Kidney (tissue), 14 donors: ENCODE measurements around the gene SRSF4. TPM values are rescaled to one million over a fixed set of nuclear protein-coding genes. Genes with fewer than 3 reads are reported as not detected.
"Not testable (repeated sequence)": the region's sequence is repeated elsewhere in the genome, so short reads cannot be mapped to it uniquely, and the experiment has no call there.

Experiments used
- DNase-seq, 5 donors: peaks; one replicate each; pipeline ENCODE4 v3.0.0-alpha.2; 2013 to 2020
- FAIRE-seq: peaks from 2 replicates; lab custom pipeline; 2012; peaks lifted over from hg19 to GRCh38; lab: Jason Lieb, UNC
- H3K27ac ChIP-seq, 2 donors: one replicate each; pipeline ENCODE4 v1.7.0; 2013; ENCODE audit warnings: low read depth in 2 of 2, low read length in 2 of 2, inconsistent platforms in 1 of 2
- H3K27me3 ChIP-seq: one replicate; pipeline ENCODE4 v1.7.1; 2013; ENCODE audit warnings: low read length, inconsistent platforms; ENCODE audit not compliant: control insufficient read depth, insufficient read depth
- H3K36me3 ChIP-seq, 3 donors: one replicate each; pipeline versions ENCODE4 v1.7.0 to v1.7.1; 2013; ENCODE audit warnings: low read length in 3 of 3, control low read depth in 1 of 3, inconsistent platforms in 1 of 3; ENCODE audit not compliant: insufficient read depth in 3 of 3, control insufficient read depth in 2 of 3
- H3K4me1 ChIP-seq, 3 donors: one replicate each; pipeline versions ENCODE4 v1.7.0 to v1.7.1; 2013; ENCODE audit warnings: low read length in 3 of 3, inconsistent platforms in 1 of 3, low read depth in 1 of 3; ENCODE audit not compliant: control insufficient read depth in 2 of 3, insufficient read depth in 2 of 3
- H3K4me3 ChIP-seq, 3 donors: one replicate each; pipeline versions ENCODE4 v1.7.0 to v1.8.1; 2013; ENCODE audit warnings: low read length in 3 of 3, control low read depth in 1 of 3, inconsistent platforms in 1 of 3
- H3K9ac ChIP-seq, 3 donors: one replicate each; pipeline versions ENCODE4 v1.7.0 to v1.7.1; 2013; ENCODE audit warnings: low read length in 3 of 3, control low read depth in 1 of 3, inconsistent platforms in 1 of 3
- H3K9me3 ChIP-seq, 3 donors: one replicate each; pipeline versions ENCODE4 v1.7.0 to v1.7.1; 2013; ENCODE audit warnings: low read length in 3 of 3, control low read depth in 1 of 3, inconsistent platforms in 1 of 3; ENCODE audit not compliant: control insufficient read depth in 2 of 3, insufficient read depth in 1 of 3
- CTCF ChIP-seq: IDR thresholded peaks from 3 replicates; pipeline ENCODE4 v1.5.1; 2012; ENCODE audit warnings: mild to moderate bottlenecking, moderate library complexity, borderline replicate concordance; ENCODE audit not compliant: insufficient read depth; ENCODE audit errors: extremely low read depth
- intact Hi-C: fragments of 100-400 bp; cut with DNase I; formaldehyde crosslinking; loops from one replicate; pipeline ENCODE4 v1.11.1; 2022
- polyA plus RNA-seq: library from polyadenylated mRNA; stranded (reverse); fragments of 350-450 nt; fragmentation: Illumina TruSeq; extraction: RNeasy Lipid Tissue Mini Kit (QIAGEN cat#74804); gene quantifications from one replicate; pipeline ENCODE4 v1.2.3, GENCODE V29; 2014; ENCODE audit warnings: low read depth, low replicate concordance; ENCODE audit not compliant: insufficient read depth
- total RNA-seq: library from RNA; stranded (reverse); fragmentation: NEBNext Ultra II Directional; extraction: Animal tissue kit (Norgen Biotek cat#: 25700); gene quantifications from one replicate; pipeline ENCODE4 v1.2.1, GENCODE V29; 2021
- donor health status: control.
- donor health status: control.
- donor health status: control.
- donor health status: control.
- donor health status: control.
- donor health status: DM: yes; HTN: yes; CAD: no.
- donor health status: Normal renal cell carcinoma (clear cell type).

SRSF4 gene
- total and polyA plus RNA-seq, 2 donors from 2014 or later: 48.4 to 72.3 TPM

GRCh38 chr1:29152046-29152805 is 29.5 kb downstream of the SRSF4 start:
- Histone ChIP-seq H3K27ac (no peak overlapping the region), H3K9ac (no peak overlapping the region), H3K36me3 (peaks cover 30 to 75% (median 34%) of the 10 kb centered on the region in 3 donors), H3K27me3 (no peaks in the 10 kb centered on the region), H3K4me3 (no peak overlapping the region), H3K4me1 (peaks cover 0 to 8% (median 8%) of the 10 kb centered on the region in 3 donors), H3K9me3 (no peaks in the 10 kb centered on the region)
- DNase-seq: no peak
- no peak for FAIRE-seq
- intact Hi-C loops: no loop called here
- no peak for TF ChIP-seq CTCF

GRCh38 chr1:29150346-29150745 is 31.4 kb downstream of the SRSF4 start:
- peaks cover 34 to 83% (median 36%) of the 10 kb centered on the region in 3 donors for H3K36me3 ChIP-seq
- H3K27me3 ChIP-seq, H3K9ac ChIP-seq, H3K4me3 ChIP-seq, intact Hi-C loops, DNase-seq, H3K27ac ChIP-seq, FAIRE-seq, H3K9me3 ChIP-seq: not testable (repeated sequence)
- H3K4me1 ChIP-seq: peaks cover 0 to 11% (median 3%) of the 10 kb centered on the region in 3 donors

- Histone ChIP-seq H3K4me1 (peaks cover 0 to 11% (median 3%) of the 10 kb centered on the region in 3 donors), H3K27ac (no peak overlapping the region), H3K36me3 (peaks cover 30 to 74% (median 33%) of the 10 kb centered on the region in 3 donors), H3K27me3 (no peaks in the 10 kb centered on the region), H3K4me3 (no peak overlapping the region), H3K9ac (no peak overlapping the region), H3K9me3 (no peaks in the 10 kb centered on the region)
- DNase-seq: no peak
- intact Hi-C loops: no loop called here
- FAIRE-seq: no peak
- no peak for TF ChIP-seq CTCF
These were observed 32.8 kb downstream of the SRSF4 start for GRCh38 chr1:29148656-29149491.
